ENCODE measurements around the gene KCNJ15.

The KCNJ15 gene

DNA sequence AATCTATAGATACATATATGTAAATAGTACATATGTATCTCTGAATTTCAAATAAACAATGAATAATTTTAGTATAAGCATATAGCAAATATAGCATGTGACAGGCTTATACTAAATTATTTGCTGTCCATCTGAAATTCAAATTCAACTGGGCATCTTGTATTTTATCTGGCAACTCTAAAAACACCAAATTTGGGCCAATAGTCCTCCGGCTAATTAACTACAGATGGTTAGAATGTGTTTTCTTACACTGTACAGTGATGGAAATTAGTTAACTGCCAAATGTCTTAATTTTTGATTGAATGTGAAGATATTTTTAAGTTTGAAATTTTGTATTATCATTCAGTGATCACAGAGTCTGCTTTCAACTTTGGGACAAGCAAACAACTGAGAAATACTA is 30.7 kb downstream of the KCNJ15 start:
- DNase-seq: no peak
- Histone ChIP-seq H3K4me3 (no peak overlapping the region), H3K36me3 (no peaks in the 10 kb centered on the region), H3K9me3 (no peaks in the 10 kb centered on the region), H3K4me1 (peaks cover 0 to 13% (median 0%) of the 10 kb centered on the region in 4 donors), H3K27ac (no peak overlapping the region), H3K27me3 (no peaks in the 10 kb centered on the region)
- TF ChIP-seq, protein P1, sequence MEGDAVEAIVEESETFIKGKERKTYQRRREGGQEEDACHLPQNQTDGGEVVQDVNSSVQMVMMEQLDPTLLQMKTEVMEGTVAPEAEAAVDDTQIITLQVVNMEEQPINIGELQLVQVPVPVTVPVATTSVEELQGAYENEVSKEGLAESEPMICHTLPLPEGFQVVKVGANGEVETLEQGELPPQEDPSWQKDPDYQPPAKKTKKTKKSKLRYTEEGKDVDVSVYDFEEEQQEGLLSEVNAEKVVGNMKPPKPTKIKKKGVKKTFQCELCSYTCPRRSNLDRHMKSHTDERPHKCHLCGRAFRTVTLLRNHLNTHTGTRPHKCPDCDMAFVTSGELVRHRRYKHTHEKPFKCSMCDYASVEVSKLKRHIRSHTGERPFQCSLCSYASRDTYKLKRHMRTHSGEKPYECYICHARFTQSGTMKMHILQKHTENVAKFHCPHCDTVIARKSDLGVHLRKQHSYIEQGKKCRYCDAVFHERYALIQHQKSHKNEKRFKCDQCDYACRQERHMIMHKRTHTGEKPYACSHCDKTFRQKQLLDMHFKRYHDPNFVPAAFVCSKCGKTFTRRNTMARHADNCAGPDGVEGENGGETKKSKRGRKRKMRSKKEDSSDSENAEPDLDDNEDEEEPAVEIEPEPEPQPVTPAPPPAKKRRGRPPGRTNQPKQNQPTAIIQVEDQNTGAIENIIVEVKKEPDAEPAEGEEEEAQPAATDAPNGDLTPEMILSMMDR (IDR thresholded peaks at IDR 0.05): no peak
- intact Hi-C loops (cut with DNase I; ENCODE audit: low total_unique reads): no loop called here

DNA sequence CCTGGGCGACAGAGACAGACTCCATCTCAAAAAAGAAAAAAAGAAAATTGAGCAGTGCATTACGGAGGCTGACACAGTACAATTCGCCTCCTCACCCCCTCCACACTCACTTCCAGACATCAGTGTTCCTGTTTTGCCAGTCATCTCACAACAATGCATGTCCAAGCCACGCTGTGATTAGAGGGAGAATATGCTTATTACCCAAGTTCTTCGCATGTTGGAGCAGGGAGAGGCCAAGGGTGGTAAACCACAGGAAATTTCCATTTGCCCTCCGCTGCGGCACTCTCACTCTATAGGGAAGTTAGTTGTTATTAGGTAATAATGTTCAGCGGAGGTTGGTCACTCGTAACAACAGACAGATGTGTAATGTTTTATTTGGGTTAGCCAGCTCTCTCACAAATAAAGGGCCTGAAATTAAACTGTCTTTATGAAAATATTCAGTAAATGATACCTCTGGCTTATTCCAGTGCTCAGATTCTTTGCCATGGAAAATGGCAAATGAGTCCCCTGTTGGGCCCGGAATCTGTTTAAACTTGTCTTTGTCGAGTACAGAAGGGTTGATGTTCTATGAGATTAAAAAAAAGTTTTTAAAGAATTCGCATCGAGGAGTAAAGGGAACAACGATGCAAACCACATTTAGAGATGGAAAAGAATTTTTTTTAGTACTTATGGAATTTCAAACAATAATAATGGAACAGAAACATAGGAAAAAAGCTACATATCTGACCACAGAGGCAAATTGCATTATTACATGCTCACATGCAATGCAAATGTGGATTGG is 33.1 kb downstream of the KCNJ15 start:
- H3K4me1 ChIP-seq: peaks cover 0 to 13% (median 0%) of the 10 kb centered on the region in 4 donors
- peak in 1 of 2 donors; percentile 51 for DNase-seq

DNA sequence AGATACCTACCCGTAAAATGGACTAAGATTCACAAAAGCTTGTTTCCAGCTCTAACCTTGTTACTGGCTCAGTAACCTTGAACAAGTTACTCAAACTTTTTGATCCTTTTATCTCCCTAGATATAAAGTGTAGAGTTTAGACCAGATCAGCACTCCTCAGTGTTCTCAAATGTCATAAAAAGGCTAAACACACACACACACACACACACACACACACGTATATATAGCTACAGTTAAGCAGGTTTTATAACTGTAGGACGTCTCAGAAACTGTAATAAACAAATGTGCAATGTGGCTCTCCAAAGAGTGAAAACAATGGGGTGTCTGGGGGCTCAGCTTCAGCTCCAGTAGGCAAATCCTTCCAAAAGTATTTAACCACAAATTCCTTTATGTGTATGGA is 34.0 kb downstream of the KCNJ15 start:
- peaks cover 0 to 16% (median 0%) of the 10 kb centered on the region in 4 donors for H3K4me1 ChIP-seq
- TF ChIP-seq, protein P1 (IDR thresholded peaks at IDR 0.05): no peak
- DNase-seq: no peak
- H3K27me3 ChIP-seq: no peaks in the 10 kb centered on the region
- no peaks in the 10 kb centered on the region for H3K36me3 ChIP-seq
- H3K4me3 ChIP-seq: no peak overlapping the region
- H3K27ac ChIP-seq: no peak overlapping the region
- no peaks in the 10 kb centered on the region for H3K9me3 ChIP-seq
- intact Hi-C loops (cut with DNase I; ENCODE audit: low total_unique reads): no loop called here

More for the DNA sequence above, 33.1 kb downstream of the KCNJ15 start:
- Histone ChIP-seq H3K4me3 (no peak overlapping the region), H3K27ac (no peak overlapping the region), H3K27me3 (no peaks in the 10 kb centered on the region), H3K9me3 (no peaks in the 10 kb centered on the region), H3K36me3 (no peaks in the 10 kb centered on the region)
- TF ChIP-seq, protein P1 (IDR thresholded peaks at IDR 0.05): no peak
- intact Hi-C loops (cut with DNase I; ENCODE audit: low total_unique reads): no loop called here

DNA sequence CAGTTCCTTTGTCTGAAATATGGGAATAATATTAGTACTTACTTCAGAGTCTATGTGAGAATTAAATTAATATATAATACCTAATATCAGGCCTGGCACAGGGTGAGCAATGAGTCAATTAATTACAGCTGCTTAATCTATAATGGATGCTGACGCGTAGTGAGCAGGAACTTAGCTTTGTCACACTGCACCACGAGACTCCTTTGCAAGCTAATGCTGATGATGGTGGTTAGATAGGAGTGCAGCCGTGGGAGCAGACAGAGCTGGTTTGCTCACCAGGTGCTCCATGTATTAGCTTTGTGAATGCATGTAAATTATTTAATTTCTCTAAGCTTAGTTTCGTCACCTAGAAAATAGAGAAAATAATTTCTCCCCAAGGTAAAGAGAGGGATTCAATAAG is 35.1 kb downstream of the KCNJ15 start:
- Histone ChIP-seq H3K36me3 (no peaks in the 10 kb centered on the region), H3K9me3 (no peaks in the 10 kb centered on the region), H3K4me3 (no peak overlapping the region), H3K27me3 (no peaks in the 10 kb centered on the region), H3K27ac (no peak overlapping the region), H3K4me1 (peaks cover 0 to 18% (median 7%) of the 10 kb centered on the region in 4 donors)
- intact Hi-C loops (cut with DNase I; ENCODE audit: low total_unique reads): no loop called here
- TF ChIP-seq, protein P1 (IDR thresholded peaks at IDR 0.05): no peak
- DNase-seq: no peak

DNA sequence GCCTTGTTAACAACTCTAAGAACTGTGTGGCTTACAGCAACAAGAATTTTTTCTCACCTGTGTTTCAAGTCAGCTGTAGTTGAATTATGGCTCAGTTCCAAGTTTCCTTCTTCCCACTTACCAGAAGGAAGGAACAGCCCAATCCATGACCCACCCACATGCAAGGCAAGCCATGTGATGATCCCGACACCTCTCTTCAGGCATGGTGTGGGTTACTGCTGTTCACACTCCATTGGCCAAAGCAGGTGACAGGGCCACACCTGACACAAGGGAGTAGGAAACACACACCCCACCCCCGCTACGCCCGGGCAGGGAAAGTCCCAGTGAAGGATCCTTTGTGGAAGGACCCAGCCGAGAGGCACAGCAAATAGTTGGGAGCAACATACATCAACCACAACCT is 36.3 kb downstream of the KCNJ15 start:
- Histone ChIP-seq H3K36me3 (no peaks in the 10 kb centered on the region), H3K4me1 (peaks cover 0 to 23% (median 16%) of the 10 kb centered on the region in 4 donors), H3K27ac (no peak overlapping the region), H3K4me3 (no peak overlapping the region), H3K9me3 (no peaks in the 10 kb centered on the region), H3K27me3 (no peaks in the 10 kb centered on the region)
- intact Hi-C loops (cut with DNase I; ENCODE audit: low total_unique reads): no loop called here
- DNase-seq: no peak
- TF ChIP-seq, protein P1 (IDR thresholded peaks at IDR 0.05): no peak
